GOT3 (cell line): ENCODE data around the gene COX7A1.
A peak's percentile ranks its signal among the peaks of the same experiment; 100 is the strongest.
"Not testable (repeated sequence)": the region's sequence is repeated elsewhere in the genome, so short reads cannot be mapped to it uniquely, and the experiment has no call there.

Experiments used
- DNase-seq: peaks from one replicate; lab custom pipeline; 2025; ENCODE audit warnings: mixed read lengths; lab: John Stamatoyannopoulos, UW

Gene COX7A1

DNA sequence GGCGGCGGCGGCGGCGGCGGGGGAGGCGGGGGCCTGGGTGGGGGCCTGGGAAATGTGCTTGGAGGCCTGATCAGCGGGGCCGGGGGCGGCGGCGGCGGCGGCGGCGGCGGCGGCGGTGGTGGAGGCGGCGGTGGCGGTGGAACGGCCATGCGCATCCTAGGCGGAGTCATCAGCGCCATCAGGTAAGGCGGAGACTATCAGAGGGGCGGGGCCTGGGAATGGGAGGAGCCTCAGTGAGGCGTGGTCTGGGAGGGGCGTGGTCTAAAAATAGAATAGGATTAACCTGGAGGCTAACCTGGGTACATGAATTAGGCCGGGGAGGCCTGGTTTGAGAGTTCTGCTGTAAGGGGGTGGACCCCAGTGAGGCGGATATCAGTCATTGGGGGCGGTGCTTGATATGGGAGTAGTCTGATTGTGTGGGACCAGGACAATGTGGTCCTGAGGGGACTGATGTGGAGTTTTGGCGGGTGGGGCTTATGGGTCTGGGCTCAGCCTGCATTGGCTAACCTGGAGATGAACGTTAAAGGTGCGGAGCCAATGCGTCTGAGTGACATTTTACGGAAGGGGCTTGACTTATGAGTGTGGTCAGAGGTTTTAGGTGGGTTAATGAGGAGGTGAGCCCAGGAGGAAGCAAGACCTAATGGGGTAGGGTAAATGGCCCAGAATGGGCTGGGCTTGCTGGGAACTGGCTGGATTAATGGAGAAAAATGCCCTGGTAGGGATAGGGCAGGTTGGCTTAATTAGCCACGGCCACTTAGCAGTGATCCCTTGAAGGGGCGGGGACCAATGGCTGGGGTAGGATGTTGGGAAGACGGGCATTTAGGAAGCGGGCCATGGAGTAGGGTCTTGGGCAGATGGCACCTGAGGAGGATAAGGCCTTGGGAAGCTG, 11.0 kb downstream of the COX7A1 start:
- DNase-seq, result peak; percentile 34

GRCh38 chr19:36140304-36141038, 11.8 kb downstream of the COX7A1 start:
- DNase-seq, result no peak

DNA sequence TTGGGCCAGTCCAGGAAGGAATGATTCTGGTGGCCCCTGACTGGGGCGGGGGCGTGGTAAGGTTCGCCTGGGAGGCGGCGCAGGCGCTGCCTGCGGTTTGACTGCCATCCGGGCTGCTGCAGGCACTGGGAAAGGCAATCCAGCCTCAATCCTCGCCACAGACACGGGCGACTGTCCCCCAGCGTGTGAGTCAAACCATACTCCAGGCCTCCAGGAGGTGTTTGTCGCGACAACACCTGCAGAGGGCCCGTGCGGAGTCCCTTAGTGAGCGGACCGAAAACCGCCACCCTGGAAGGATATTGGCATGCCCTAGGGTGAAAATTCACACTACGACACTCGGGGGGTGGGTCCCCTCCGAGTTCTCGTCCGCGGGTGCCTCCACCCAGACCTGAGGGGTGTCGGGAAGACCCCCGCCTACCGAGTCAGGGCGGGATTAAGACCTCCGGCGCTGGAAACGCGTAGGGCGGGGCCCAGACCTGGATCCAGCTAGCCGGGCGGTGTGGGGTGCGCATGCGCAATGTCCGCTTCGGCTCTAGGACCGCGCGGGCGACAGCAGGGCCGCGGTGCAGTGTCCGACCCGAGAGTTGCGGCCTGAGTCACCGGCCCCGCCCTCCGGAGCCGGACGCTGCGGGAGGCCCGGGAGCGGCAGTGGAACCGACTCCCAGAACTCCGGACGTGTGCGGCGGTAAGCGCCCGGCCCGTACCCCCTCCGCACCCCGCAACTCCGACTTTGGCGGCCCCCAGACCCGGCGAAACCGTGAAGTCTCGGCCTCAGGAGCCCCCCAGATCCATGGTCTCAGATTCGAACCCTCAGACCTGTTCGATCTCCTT, 12.6 kb downstream of the COX7A1 start, which contains the start of gene CAPNS1:
TSS of gene CAPNS1 (plus strand) at position 594 of the 831 bp plus-strand sequence. CDS start 946 bp downstream, outside the sequence.
- DNase-seq, result peak; percentile 88

GRCh38 chr19:36139120-36139472, 13.2 kb downstream of the COX7A1 start:
- DNase-seq, result no peak

GRCh38 chr19:36136964-36137686, 15.1 kb downstream of the COX7A1 start:
- DNase-seq, result no peak

- not testable (repeated sequence) for DNase-seq
Measured at GRCh38 chr19:36134867-36135266, 17.4 kb downstream of the COX7A1 start.

GRCh38 chr19:36131221-36131620, 21.0 kb downstream of the COX7A1 start:
- not testable (repeated sequence) for DNase-seq

GRCh38 chr19:36128392-36128736, 23.9 kb downstream of the COX7A1 start:
- DNase-seq, result no peak

DNA sequence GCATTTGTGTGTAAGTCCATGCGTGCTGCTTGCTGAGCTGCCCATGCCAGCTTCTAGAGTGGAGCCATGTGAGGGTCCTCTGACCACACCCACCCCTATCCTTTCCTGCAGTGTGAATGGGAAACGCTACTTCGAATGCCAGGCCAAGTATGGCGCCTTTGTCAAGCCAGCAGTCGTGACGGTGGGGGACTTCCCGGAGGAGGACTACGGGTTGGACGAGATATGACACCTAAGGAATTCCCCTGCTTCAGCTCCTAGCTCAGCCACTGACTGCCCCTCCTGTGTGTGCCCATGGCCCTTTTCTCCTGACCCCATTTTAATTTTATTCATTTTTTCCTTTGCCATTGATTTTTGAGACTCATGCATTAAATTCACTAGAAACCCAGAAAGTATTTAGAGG, 26.7 kb downstream of the COX7A1 start:
- no peak for DNase-seq

- no peak for DNase-seq
Measured at GRCh38 chr19:36121486-36122124, 30.6 kb downstream of the COX7A1 start.

GRCh38 chr19:36120984-36121358, 31.3 kb downstream of the COX7A1 start:
- DNase-seq, result no peak

DNA sequence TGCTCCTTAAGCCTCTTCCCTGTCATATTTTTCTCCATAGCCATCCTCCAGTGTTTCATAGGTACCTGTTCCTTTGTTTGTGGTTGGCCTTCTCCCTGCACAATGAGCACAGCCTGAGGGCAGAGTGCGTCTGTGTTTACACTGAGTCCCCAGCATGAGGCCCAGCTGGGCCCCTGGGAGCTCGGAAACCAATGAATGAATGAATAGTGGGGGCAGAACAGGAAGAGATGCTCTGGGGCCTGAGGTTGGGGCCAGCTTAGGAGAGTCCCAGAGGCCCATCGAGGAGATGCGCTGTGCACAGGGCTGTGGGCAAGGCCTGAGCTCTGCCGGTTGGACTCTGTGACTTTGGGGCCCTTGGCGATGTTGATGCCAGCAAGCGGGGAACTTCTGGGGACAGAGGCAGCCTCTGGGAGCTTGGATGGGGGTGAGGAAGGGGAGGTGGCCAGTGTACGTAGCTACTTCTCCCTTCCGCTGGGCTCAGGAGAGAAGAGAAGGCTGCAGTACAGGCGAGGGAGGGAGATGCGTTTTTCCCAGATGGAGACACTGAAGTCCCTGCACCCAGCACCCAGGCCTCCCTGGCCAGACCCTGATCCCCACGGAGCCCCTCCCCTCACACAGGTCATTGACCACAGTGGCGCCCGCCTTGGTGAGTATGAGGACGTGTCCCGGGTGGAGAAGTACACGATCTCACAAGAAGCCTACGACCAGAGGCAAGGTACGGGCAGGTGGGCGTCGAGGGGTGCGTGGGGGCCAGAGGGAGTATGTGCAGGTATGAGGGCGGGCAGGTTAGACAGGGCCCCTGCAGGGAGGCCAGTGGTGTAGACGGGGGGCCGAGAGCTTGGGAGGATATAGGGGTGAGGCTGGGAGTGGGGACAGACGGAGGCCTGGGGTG, 31.9 kb downstream of the COX7A1 start:
- no peak for DNase-seq

DNA sequence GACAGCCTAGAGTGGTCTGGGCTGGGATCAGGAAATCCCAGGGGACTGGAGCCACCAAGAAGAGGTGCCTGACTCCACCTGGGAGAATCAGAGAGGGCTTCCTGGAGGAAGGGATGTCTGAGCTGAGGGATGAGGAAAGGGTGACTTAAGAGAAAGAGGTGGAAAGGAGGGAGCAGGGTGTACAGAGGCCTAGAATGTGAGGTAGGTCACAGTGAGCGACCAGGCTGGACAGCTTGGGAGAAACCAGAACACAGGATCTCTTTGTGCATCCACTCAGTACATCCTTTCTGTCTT, 36.0 kb downstream of the COX7A1 start:
- no peak for DNase-seq

DNA sequence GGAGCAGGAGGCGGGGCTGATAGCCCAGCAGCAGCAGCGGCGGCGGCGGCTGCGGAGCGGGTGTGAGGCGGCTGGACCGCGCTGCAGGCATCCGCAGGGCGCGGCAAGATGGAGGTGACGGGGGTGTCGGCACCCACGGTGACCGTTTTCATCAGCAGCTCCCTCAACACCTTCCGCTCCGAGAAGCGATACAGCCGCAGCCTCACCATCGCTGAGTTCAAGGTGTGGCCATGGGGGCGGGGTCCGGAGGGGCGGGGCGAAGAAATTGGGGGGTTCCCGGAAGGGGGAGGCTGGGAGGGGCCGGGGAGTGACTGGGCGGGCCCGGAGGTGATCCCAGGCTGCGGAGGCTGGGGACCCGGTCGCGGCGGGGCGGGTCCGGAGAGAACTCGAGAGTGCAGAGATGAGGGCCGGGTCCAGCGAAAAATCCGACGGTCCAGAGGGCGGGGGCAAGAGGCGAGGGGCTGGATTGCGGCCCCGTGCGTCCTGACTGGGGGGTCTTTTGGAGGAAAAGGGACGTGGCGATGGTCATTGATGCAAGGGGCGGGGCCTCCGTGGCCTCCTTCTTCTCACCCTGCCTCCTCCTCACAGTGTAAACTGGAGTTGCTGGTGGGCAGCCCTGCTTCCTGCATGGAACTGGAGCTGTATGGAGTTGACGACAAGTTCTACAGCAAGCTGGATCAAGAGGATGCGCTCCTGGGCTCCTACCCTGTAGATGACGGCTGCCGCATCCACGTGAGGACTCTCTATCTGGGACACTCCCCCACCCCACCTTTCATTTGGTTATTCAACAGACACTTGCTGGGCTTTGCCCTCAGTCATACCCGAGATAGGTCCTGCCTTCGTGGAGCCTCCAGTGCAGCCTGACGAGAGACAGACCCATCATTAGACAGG, 36.5 kb downstream of the COX7A1 start, which contains the start of gene TBCB:
TSS of gene TBCB (plus strand) at position 16 of the 891 bp plus-strand sequence. CDS start at position 109, 93 bp downstream.
- no peak for DNase-seq

- DNase-seq, result peak; percentile 94
Measured at GRCh38 chr19:36114721-36115452, 37.4 kb downstream of the COX7A1 start, which contains the start of gene POLR2I. POLR2I (minus strand) TSS chr19:36114875; CDS start chr19:36114856, 19 bp downstream.

DNA sequence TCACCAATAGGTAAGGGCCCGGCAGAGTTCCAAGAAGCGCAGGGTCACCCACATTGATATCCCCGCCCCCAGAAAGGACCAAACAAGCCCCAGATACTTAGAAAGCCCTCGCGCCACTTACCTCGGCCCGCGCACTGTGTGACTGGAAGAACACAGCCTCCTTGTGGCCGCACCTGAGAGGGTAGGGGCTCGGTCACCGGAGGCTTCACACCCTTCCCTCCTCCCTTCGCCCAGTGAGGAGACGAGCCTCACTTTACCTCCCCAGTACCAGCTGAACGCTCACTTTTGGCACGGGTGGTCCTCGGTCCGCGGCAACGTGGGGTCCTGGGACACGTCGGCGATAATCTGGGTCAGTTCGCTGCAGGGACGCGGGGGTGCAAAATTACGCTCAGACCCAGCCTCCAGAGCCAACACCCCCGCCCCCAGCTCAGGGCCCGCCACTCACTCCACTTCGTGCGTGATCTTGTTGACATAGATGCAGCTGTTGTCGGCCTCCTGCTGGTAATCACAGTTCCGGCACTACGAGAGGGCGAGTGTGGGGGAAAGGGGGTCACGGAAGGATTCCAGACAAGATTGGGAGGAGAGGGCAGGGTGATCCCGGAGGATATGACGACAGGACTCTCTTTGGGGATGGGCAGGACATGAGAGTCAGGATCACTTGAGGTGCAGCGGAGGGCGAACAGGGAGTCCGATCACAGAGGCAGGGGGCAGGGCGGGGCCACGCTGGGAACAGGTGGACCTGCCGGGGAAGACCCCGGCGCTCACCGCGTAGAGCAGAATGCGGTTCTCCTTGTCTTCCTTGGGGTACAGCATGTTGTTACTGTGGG, 38.1 kb downstream of the COX7A1 start:
- DNase-seq, result no peak

GRCh38 chr19:36113425-36113824, 38.8 kb downstream of the COX7A1 start:
- DNase-seq, result no peak
